GM23338 (cell line): ENCODE results near the gene RALGPS1. TPM values are rescaled to one million over a fixed set of nuclear protein-coding genes. Genes with fewer than 3 reads are reported as not detected.

Experiments used
- ATAC-seq: fragments of 200-7000 bp; cut with Tn5 transposase; 3 replicates; pipeline ENCODE4 v1.9.1; 2020
- DNase-seq: peaks from one replicate; pipeline ENCODE4 v3.0.0-alpha.2; 2015; ENCODE audit warnings: low spot score
- H2AFZ ChIP-seq: fragments of 200-600 bp; sonication (generic); 2 replicates; pipeline ENCODE4 v1.8.0; 2016; ENCODE audit warnings: antibody characterized with exemption, mild to moderate bottlenecking, moderate library complexity
- H3F3A ChIP-seq: fragments of 200-600 bp; sonication (generic); replicated peaks from 2 replicates; pipeline ENCODE4 v1.8.0; 2017; ENCODE audit warnings: antibody characterized with exemption, mixed run types, low read depth
- H3K27ac ChIP-seq: fragments of 200-600 bp; sonication (generic); 2 replicates; pipeline ENCODE4 v1.6.1; 2016; ENCODE audit warnings: low read depth
- H3K27me3 ChIP-seq: fragments of 200-600 bp; sonication (generic); 2 replicates; pipeline ENCODE4 v1.8.0; 2016; ENCODE audit warnings: mild to moderate bottlenecking, mixed run types, moderate library complexity; ENCODE audit not compliant: insufficient read depth
- H3K36me3 ChIP-seq: fragments of 200-600 bp; sonication (generic); 2 replicates; pipeline ENCODE4 v1.8.0; 2016; ENCODE audit warnings: mild to moderate bottlenecking; ENCODE audit not compliant: insufficient read depth
- H3K4me1 ChIP-seq: fragments of 200-600 bp; sonication (generic); 2 replicates; pipeline ENCODE4 v1.8.0; 2016; ENCODE audit warnings: mild to moderate bottlenecking, moderate library complexity; ENCODE audit not compliant: insufficient read depth
- H3K4me2 ChIP-seq: fragments of 200-600 bp; sonication (generic); 2 replicates; pipeline ENCODE4 v1.7.1; 2017; ENCODE audit warnings: mixed run types
- H3K4me3 ChIP-seq: fragments of 200-600 bp; sonication (generic); 2 replicates; pipeline ENCODE4 v1.6.1; 2016; ENCODE audit warnings: mixed run types
- H3K79me2 ChIP-seq: fragments of 200-600 bp; sonication (generic); replicated peaks from 2 replicates; pipeline ENCODE4 v1.8.0; 2017; ENCODE audit warnings: mild to moderate bottlenecking; ENCODE audit not compliant: insufficient read depth
- H3K9me2 ChIP-seq: fragments of 200-600 bp; sonication (generic); 2 replicates; pipeline ENCODE4 v1.8.0; 2017; ENCODE audit not compliant: insufficient read depth
- H4K20me1 ChIP-seq: fragments of 200-600 bp; sonication (generic); replicated peaks from 2 replicates; pipeline ENCODE4 v1.8.0; 2017; ENCODE audit warnings: mild to moderate bottlenecking; ENCODE audit not compliant: insufficient read depth
- H3K27ac Mint-ChIP-seq: 2 replicates; pipeline ENCODE4 v1.8.0; 2020; ENCODE audit warnings: inconsistent platforms, mild to moderate bottlenecking, moderate library complexity, mixed read lengths
- H3K27me3 Mint-ChIP-seq: 3 replicates; pipeline ENCODE4 v1.8.0; 2022; ENCODE audit warnings: low read depth, mild to moderate bottlenecking, moderate library complexity, mixed read lengths, inconsistent platforms; ENCODE audit not compliant: insufficient read depth, poor library complexity
- H3K36me3 Mint-ChIP-seq: 3 replicates; pipeline ENCODE4 v1.8.0; 2021; ENCODE audit warnings: low read depth, mild to moderate bottlenecking, inconsistent platforms, moderate library complexity, mixed read lengths
- H3K4me1 Mint-ChIP-seq: 3 replicates; pipeline ENCODE4 v1.8.0; 2020; ENCODE audit warnings: mild to moderate bottlenecking, inconsistent platforms, mixed read lengths
- H3K4me3 Mint-ChIP-seq: 3 replicates; pipeline ENCODE4 v1.8.0; 2021; ENCODE audit warnings: moderate library complexity, mild to moderate bottlenecking, inconsistent platforms, mixed read lengths
- H3K9me3 Mint-ChIP-seq: 3 replicates; pipeline ENCODE4 v1.8.0; 2020; ENCODE audit warnings: moderate library complexity, mild to moderate bottlenecking, inconsistent platforms, mixed read lengths
- CREB1 ChIP-seq: fragments of 250-450 bp; sonication (Bioruptor Pico); IDR thresholded peaks from 2 replicates; pipeline ENCODE4 v1.5.0; 2020; ENCODE audit warnings: low read depth, mild to moderate bottlenecking, moderate library complexity
- EZH2 ChIP-seq: fragments of 200-600 bp; sonication (generic); IDR thresholded peaks from one replicate; pipeline ENCODE4 v1.8.0; 2017; ENCODE audit warnings: antibody characterized with exemption, mild to moderate bottlenecking, low read depth; ENCODE audit not compliant: unreplicated experiment
- EZH2phosphoT487 ChIP-seq: fragments of 200-600 bp; sonication (generic); IDR thresholded peaks from one replicate; pipeline ENCODE4 v1.8.1; 2018; ENCODE audit warnings: antibody characterized with exemption; ENCODE audit not compliant: unreplicated experiment
- JUNB ChIP-seq: IDR thresholded peaks from one replicate; pipeline ENCODE4 v1.6.1; 2016; ENCODE audit warnings: antibody characterized with exemption; ENCODE audit not compliant: unreplicated experiment
- NANOG ChIP-seq: IDR thresholded peaks from 2 replicates; pipeline ENCODE4 v1.6.1; 2016; ENCODE audit warnings: antibody characterized with exemption, borderline replicate concordance
- POLR2AphosphoS5 ChIP-seq: IDR thresholded peaks from 2 replicates; pipeline ENCODE4 v1.6.1; 2016; ENCODE audit warnings: antibody characterized with exemption, low read depth
- STAT1 ChIP-seq: IDR thresholded peaks from one replicate; pipeline ENCODE4 v1.6.1; 2016; ENCODE audit warnings: antibody characterized with exemption; ENCODE audit not compliant: unreplicated experiment
- ZNF114 ChIP-seq: fragments of 250-450 bp; sonication (Bioruptor Pico); IDR thresholded peaks from 2 replicates; pipeline ENCODE4 v1.5.0; 2020; ENCODE audit warnings: mild to moderate bottlenecking, moderate library complexity
- ZNF331 ChIP-seq: fragments of 250-450 bp; sonication (Bioruptor Pico); IDR thresholded peaks from 2 replicates; pipeline ENCODE4 v1.5.0; 2020; ENCODE audit warnings: low read depth, mild to moderate bottlenecking, moderate library complexity
- polyA plus RNA-seq: library from polyadenylated mRNA; unstranded; fragments of >200 nt; fragmentation: Nextera tagmentation; extraction: Ambion mirVana; gene quantifications from 2 replicates; pipeline ENCODE4 v1.2.1, GENCODE V29; 2016
- total RNA-seq: library from RNA; depleted of rRNA; stranded (reverse); fragments of >200 nt; shearing (Covaris generic); gene quantifications from 2 replicates; pipeline ENCODE4 v1.2.3, GENCODE V29; 2014
- TF ChIP-seq, protein P1 (sequence below): IDR thresholded peaks from 2 replicates; pipeline ENCODE4 v1.6.1; 2016; ENCODE audit warnings: antibody characterized with exemption
- TF ChIP-seq, protein P2 (sequence below): IDR thresholded peaks from one replicate; pipeline ENCODE4 v1.6.1; 2018; ENCODE audit warnings: antibody characterized with exemption; ENCODE audit not compliant: unreplicated experiment
- TF ChIP-seq, protein P3 (sequence below): fragments of 250-450 bp; sonication (Bioruptor Pico); IDR thresholded peaks from 2 replicates; pipeline ENCODE4 v1.5.0; 2020; ENCODE audit warnings: mild to moderate bottlenecking, moderate library complexity

The RALGPS1 gene
- total and polyA plus RNA-seq, 2 experiments from 2014 or later = 18.2 to 57.1 TPM

DNA sequence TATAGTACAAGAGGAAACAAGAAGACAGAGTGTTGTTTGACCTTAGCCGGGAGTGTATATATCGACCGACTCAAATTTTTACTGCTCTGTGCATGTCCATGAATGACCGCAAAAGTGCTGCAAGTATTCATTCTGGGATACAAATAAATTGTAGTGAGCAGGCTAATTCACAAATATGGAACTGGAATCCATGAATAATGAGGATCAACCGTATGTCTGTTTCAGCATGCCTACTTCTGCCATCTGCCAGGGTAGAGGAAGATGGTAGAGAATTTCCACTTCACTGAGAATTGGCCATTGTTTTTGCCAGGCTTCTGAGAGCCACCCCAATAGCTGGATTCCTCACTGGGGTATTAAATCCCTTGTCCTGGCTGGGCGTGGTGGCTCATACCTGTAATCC lies 8.5 kb upstream of the RALGPS1 start:
- H3K36me3 ChIP-seq = no peaks in the 10 kb centered on the region
- Mint-ChIP-seq H3K36me3 (no peaks in the 10 kb centered on the region), H3K27ac (no peak overlapping the region), H3K27me3 (peaks cover 4% of the 10 kb centered on the region), H3K9me3 (peaks cover 2% of the 10 kb centered on the region; the same call in 2 of the 3 replicates), H3K4me1 (peaks cover 9% of the 10 kb centered on the region), H3K4me3 (no peak overlapping the region)
- H3F3A ChIP-seq = no peaks in the 10 kb centered on the region
- no peaks in the 10 kb centered on the region for H4K20me1 ChIP-seq
- no peak overlapping the region for H3K4me3 ChIP-seq
- ATAC-seq = no peak
- H3K27me3 ChIP-seq = no peaks in the 10 kb centered on the region
- no peak overlapping the region for H3K4me2 ChIP-seq
- DNase-seq = no peak
- no peaks in the 10 kb centered on the region for H3K79me2 ChIP-seq
- H3K27ac ChIP-seq = no peak overlapping the region
- H3K9me2 ChIP-seq = no peaks in the 10 kb centered on the region
- H2AFZ ChIP-seq = no peak overlapping the region
- TF ChIP-seq, protein P1, sequence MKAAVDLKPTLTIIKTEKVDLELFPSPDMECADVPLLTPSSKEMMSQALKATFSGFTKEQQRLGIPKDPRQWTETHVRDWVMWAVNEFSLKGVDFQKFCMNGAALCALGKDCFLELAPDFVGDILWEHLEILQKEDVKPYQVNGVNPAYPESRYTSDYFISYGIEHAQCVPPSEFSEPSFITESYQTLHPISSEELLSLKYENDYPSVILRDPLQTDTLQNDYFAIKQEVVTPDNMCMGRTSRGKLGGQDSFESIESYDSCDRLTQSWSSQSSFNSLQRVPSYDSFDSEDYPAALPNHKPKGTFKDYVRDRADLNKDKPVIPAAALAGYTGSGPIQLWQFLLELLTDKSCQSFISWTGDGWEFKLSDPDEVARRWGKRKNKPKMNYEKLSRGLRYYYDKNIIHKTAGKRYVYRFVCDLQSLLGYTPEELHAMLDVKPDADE = no peak
- no peak for TF ChIP-seq ZNF331 (CRISPR knock-in tag)
- TF ChIP-seq JUNB = no peak
- TF ChIP-seq STAT1 = no peak
- TF ChIP-seq, protein P2, sequence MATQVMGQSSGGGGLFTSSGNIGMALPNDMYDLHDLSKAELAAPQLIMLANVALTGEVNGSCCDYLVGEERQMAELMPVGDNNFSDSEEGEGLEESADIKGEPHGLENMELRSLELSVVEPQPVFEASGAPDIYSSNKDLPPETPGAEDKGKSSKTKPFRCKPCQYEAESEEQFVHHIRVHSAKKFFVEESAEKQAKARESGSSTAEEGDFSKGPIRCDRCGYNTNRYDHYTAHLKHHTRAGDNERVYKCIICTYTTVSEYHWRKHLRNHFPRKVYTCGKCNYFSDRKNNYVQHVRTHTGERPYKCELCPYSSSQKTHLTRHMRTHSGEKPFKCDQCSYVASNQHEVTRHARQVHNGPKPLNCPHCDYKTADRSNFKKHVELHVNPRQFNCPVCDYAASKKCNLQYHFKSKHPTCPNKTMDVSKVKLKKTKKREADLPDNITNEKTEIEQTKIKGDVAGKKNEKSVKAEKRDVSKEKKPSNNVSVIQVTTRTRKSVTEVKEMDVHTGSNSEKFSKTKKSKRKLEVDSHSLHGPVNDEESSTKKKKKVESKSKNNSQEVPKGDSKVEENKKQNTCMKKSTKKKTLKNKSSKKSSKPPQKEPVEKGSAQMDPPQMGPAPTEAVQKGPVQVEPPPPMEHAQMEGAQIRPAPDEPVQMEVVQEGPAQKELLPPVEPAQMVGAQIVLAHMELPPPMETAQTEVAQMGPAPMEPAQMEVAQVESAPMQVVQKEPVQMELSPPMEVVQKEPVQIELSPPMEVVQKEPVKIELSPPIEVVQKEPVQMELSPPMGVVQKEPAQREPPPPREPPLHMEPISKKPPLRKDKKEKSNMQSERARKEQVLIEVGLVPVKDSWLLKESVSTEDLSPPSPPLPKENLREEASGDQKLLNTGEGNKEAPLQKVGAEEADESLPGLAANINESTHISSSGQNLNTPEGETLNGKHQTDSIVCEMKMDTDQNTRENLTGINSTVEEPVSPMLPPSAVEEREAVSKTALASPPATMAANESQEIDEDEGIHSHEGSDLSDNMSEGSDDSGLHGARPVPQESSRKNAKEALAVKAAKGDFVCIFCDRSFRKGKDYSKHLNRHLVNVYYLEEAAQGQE = no peak
- TF ChIP-seq POLR2AphosphoS5 = no peak
- no peak for TF ChIP-seq NANOG
- TF ChIP-seq CREB1 = no peak
- no peak for TF ChIP-seq ZNF114 (CRISPR knock-in tag)
- H3K4me1 ChIP-seq = peaks cover 15% of the 10 kb centered on the region

DNA sequence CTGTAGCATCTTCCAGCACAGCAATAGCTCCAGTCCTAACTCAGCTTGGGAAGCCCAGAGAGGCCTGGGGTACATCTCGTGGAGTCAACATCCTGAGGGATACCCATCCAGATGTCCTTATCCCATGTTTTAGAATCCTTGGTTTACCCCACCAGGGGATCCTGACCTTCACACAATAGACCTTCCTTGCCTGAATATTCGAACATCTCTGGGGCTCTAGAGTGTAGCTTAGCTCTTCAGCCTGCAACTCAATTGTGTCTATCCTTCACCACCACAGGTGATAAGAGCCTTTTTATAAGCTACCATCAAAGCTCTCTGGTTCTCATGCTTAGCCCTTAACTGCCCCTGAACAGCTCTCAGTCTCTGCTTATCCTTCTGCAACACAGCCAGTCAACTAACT lies 7.5 kb upstream of the RALGPS1 start:
- H3K4me1 ChIP-seq = peaks cover 15% of the 10 kb centered on the region
- ATAC-seq (peak; percentile 83), DNase-seq (peak; percentile 13)
- H4K20me1 ChIP-seq = no peaks in the 10 kb centered on the region
- H2AFZ ChIP-seq = no peak overlapping the region
- Mint-ChIP-seq H3K27me3 (peaks cover 4% of the 10 kb centered on the region), H3K36me3 (no peaks in the 10 kb centered on the region), H3K4me1 (peaks cover 9% of the 10 kb centered on the region), H3K4me3 (no peak overlapping the region), H3K9me3 (no peaks in the 10 kb centered on the region; the same call in 2 of the 3 replicates), H3K27ac (no peak overlapping the region)
- H3K36me3 ChIP-seq = no peaks in the 10 kb centered on the region
- H3K4me3 ChIP-seq = no peak overlapping the region
- H3K27me3 ChIP-seq = no peaks in the 10 kb centered on the region
- no peaks in the 10 kb centered on the region for H3F3A ChIP-seq
- H3K9me2 ChIP-seq = no peaks in the 10 kb centered on the region
- no peak overlapping the region for H3K4me2 ChIP-seq
- no peaks in the 10 kb centered on the region for H3K79me2 ChIP-seq
- H3K27ac ChIP-seq = no peak overlapping the region
- TF ChIP-seq, protein P3, sequence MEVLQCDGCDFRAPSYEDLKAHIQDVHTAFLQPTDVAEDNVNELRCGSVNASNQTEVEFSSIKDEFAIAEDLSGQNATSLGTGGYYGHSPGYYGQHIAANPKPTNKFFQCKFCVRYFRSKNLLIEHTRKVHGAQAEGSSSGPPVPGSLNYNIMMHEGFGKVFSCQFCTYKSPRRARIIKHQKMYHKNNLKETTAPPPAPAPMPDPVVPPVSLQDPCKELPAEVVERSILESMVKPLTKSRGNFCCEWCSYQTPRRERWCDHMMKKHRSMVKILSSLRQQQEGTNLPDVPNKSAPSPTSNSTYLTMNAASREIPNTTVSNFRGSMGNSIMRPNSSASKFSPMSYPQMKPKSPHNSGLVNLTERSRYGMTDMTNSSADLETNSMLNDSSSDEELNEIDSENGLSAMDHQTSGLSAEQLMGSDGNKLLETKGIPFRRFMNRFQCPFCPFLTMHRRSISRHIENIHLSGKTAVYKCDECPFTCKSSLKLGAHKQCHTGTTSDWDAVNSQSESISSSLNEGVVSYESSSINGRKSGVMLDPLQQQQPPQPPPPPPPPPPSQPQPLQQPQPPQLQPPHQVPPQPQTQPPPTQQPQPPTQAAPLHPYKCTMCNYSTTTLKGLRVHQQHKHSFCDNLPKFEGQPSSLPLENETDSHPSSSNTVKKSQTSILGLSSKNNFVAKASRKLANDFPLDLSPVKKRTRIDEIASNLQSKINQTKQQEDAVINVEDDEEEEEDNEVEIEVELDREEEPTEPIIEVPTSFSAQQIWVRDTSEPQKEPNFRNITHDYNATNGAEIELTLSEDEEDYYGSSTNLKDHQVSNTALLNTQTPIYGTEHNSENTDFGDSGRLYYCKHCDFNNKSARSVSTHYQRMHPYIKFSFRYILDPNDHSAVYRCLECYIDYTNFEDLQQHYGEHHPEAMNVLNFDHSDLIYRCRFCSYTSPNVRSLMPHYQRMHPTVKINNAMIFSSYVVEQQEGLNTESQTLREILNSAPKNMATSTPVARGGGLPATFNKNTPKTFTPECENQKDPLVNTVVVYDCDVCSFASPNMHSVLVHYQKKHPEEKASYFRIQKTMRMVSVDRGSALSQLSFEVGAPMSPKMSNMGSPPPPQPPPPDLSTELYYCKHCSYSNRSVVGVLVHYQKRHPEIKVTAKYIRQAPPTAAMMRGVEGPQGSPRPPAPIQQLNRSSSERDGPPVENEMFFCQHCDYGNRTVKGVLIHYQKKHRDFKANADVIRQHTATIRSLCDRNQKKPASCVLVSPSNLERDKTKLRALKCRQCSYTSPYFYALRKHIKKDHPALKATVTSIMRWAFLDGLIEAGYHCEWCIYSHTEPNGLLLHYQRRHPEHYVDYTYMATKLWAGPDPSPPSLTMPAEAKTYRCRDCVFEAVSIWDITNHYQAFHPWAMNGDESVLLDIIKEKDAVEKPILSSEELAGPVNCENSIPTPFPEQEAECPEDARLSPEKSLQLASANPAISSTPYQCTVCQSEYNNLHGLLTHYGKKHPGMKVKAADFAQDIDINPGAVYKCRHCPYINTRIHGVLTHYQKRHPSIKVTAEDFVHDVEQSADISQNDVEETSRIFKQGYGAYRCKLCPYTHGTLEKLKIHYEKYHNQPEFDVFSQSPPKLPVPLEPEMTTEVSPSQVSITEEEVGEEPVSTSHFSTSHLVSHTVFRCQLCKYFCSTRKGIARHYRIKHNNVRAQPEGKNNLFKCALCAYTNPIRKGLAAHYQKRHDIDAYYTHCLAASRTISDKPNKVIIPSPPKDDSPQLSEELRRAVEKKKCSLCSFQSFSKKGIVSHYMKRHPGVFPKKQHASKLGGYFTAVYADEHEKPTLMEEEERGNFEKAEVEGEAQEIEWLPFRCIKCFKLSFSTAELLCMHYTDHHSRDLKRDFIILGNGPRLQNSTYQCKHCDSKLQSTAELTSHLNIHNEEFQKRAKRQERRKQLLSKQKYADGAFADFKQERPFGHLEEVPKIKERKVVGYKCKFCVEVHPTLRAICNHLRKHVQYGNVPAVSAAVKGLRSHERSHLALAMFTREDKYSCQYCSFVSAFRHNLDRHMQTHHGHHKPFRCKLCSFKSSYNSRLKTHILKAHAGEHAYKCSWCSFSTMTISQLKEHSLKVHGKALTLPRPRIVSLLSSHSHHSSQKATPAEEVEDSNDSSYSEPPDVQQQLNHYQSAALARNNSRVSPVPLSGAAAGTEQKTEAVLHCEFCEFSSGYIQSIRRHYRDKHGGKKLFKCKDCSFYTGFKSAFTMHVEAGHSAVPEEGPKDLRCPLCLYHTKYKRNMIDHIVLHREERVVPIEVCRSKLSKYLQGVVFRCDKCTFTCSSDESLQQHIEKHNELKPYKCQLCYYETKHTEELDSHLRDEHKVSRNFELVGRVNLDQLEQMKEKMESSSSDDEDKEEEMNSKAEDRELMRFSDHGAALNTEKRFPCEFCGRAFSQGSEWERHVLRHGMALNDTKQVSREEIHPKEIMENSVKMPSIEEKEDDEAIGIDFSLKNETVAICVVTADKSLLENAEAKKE (CRISPR knock-in tag) = peak; percentile 69; the same call in 1 of the 2 replicates
- TF ChIP-seq, protein P1 = no peak
- TF ChIP-seq EZH2 (no peak), EZH2phosphoT487 (no peak)
